CD4-positive, alpha-beta T cell treated with Interleukin-12 subunit alpha and Interleukin-12 subunit beta, for 1 hour (primary cell): ENCODE results near the gene NR3C2.

Experiments used
- DNase-seq: peaks from one replicate; pipeline ENCODE4 v3.0.0-alpha.2; 2020

NR3C2 gene

GRCh38 chr4:148030193-148030873 is 411.9 kb downstream of the NR3C2 start:
- no peak for DNase-seq

- DNase-seq: no peak
Observed at GRCh38 chr4:148029781-148030180, 412.4 kb downstream of the NR3C2 start.
